ENCODE measurements around the gene COL6A1.

DNA sequence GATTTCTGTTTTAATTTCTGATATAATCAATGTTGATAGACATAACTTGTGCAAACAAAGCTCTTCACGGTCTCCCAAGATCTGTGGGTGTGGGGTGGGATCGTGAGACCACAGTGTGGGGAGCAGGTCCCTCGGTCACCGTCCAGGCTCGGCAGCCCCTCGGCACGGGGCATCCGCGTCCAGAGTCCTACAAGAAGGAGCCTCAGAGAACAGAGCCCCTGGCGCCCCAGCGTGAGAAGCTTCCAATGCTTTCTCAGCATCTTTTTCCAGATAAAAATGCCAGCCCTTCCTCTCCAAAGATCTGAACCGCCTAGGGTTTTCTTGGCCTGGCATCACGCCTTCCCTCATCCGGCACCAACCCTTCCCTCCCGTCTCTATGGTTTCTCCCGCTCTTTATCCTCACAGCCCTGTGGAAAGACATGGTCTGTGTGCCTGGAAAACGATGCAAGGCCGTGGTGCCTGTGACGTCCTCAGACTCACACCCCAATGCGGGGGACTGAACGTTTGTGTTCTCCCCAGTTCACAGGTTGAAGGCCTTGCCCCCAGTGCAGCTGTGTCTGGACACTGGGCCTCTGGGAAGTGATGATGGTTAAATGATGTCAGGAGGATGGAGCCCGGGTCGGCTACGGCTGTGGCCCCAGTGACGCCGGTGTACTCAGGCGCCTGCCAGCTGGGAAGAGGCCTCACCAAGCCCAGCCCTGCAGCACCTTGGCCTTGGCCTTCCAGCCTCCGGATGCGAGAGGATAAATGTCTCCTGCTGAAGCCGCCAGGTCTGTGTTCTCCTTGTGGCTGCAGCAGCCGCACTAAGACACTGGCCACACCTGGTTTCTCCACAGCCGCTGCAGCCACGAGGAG lies 70.5 kb downstream of the COL6A1 start:
- TF ChIP-seq, protein P1, sequence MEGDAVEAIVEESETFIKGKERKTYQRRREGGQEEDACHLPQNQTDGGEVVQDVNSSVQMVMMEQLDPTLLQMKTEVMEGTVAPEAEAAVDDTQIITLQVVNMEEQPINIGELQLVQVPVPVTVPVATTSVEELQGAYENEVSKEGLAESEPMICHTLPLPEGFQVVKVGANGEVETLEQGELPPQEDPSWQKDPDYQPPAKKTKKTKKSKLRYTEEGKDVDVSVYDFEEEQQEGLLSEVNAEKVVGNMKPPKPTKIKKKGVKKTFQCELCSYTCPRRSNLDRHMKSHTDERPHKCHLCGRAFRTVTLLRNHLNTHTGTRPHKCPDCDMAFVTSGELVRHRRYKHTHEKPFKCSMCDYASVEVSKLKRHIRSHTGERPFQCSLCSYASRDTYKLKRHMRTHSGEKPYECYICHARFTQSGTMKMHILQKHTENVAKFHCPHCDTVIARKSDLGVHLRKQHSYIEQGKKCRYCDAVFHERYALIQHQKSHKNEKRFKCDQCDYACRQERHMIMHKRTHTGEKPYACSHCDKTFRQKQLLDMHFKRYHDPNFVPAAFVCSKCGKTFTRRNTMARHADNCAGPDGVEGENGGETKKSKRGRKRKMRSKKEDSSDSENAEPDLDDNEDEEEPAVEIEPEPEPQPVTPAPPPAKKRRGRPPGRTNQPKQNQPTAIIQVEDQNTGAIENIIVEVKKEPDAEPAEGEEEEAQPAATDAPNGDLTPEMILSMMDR (IDR thresholded peaks at IDR 0.05) = no peak
- TF ChIP-seq ZFX (IDR thresholded peaks at IDR 0.05; ENCODE audit: borderline replicate concordance) = no peak

All from 22Rv1 (cell line).